ENCODE results near the gene DNAH2.

DNA sequence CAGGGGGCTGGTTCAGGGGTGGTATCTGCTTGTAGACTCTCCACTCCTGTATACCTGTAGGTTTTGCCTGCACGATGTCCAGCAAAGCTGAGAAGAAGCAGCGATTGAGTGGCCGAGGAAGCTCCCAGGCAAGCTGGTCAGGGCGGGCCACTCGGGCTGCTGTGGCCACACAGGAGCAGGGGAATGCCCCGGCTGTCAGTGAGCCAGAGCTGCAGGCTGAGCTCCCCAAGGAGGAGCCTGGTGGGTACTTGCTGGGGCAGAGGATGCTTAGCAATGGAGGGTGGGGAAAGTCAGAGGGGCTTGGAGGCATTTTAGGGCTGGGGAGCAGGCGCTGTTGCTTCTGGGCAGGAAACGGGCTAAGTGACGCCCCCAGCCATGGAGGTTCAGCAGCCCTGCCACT lies 2.1 kb downstream of the DNAH2 start:
- TF ChIP-seq POLR2AphosphoS5 (IDR thresholded peaks at IDR 0.05) (no peak), POLR2A (IDR thresholded peaks at IDR 0.05) (no peak), EP300 (IDR thresholded peaks at IDR 0.05) (no peak)
- TF ChIP-seq, protein P1, sequence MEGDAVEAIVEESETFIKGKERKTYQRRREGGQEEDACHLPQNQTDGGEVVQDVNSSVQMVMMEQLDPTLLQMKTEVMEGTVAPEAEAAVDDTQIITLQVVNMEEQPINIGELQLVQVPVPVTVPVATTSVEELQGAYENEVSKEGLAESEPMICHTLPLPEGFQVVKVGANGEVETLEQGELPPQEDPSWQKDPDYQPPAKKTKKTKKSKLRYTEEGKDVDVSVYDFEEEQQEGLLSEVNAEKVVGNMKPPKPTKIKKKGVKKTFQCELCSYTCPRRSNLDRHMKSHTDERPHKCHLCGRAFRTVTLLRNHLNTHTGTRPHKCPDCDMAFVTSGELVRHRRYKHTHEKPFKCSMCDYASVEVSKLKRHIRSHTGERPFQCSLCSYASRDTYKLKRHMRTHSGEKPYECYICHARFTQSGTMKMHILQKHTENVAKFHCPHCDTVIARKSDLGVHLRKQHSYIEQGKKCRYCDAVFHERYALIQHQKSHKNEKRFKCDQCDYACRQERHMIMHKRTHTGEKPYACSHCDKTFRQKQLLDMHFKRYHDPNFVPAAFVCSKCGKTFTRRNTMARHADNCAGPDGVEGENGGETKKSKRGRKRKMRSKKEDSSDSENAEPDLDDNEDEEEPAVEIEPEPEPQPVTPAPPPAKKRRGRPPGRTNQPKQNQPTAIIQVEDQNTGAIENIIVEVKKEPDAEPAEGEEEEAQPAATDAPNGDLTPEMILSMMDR (IDR thresholded peaks at IDR 0.05): no peak
